Kidney (tissue), 14 donors: ENCODE data around the gene BLOC1S3. TPM values are rescaled to one million over a fixed set of nuclear protein-coding genes. Genes with fewer than 3 reads are reported as not detected.

Experiments
- DNase-seq, 5 donors: peaks; one replicate each; pipeline ENCODE4 v3.0.0-alpha.2; 2013 to 2020
- FAIRE-seq: peaks from 2 replicates; lab custom pipeline; 2012; peaks lifted over from hg19 to GRCh38; lab: Jason Lieb, UNC
- H3K27ac ChIP-seq, 2 donors: one replicate each; pipeline ENCODE4 v1.7.0; 2013; ENCODE audit warnings: low read depth in 2 of 2, low read length in 2 of 2, inconsistent platforms in 1 of 2
- H3K27me3 ChIP-seq: one replicate; pipeline ENCODE4 v1.7.1; 2013; ENCODE audit warnings: low read length, inconsistent platforms; ENCODE audit not compliant: control insufficient read depth, insufficient read depth
- H3K36me3 ChIP-seq, 3 donors: one replicate each; pipeline versions ENCODE4 v1.7.0 to v1.7.1; 2013; ENCODE audit warnings: low read length in 3 of 3, control low read depth in 1 of 3, inconsistent platforms in 1 of 3; ENCODE audit not compliant: insufficient read depth in 3 of 3, control insufficient read depth in 2 of 3
- H3K4me1 ChIP-seq, 3 donors: one replicate each; pipeline versions ENCODE4 v1.7.0 to v1.7.1; 2013; ENCODE audit warnings: low read length in 3 of 3, inconsistent platforms in 1 of 3, low read depth in 1 of 3; ENCODE audit not compliant: control insufficient read depth in 2 of 3, insufficient read depth in 2 of 3
- H3K4me3 ChIP-seq, 3 donors: one replicate each; pipeline versions ENCODE4 v1.7.0 to v1.8.1; 2013; ENCODE audit warnings: low read length in 3 of 3, control low read depth in 1 of 3, inconsistent platforms in 1 of 3
- H3K9ac ChIP-seq, 3 donors: one replicate each; pipeline versions ENCODE4 v1.7.0 to v1.7.1; 2013; ENCODE audit warnings: low read length in 3 of 3, control low read depth in 1 of 3, inconsistent platforms in 1 of 3
- H3K9me3 ChIP-seq, 3 donors: one replicate each; pipeline versions ENCODE4 v1.7.0 to v1.7.1; 2013; ENCODE audit warnings: low read length in 3 of 3, control low read depth in 1 of 3, inconsistent platforms in 1 of 3; ENCODE audit not compliant: control insufficient read depth in 2 of 3, insufficient read depth in 1 of 3
- CTCF ChIP-seq: IDR thresholded peaks from 3 replicates; pipeline ENCODE4 v1.5.1; 2012; ENCODE audit warnings: mild to moderate bottlenecking, moderate library complexity, borderline replicate concordance; ENCODE audit not compliant: insufficient read depth; ENCODE audit errors: extremely low read depth
- intact Hi-C: fragments of 100-400 bp; cut with DNase I; formaldehyde crosslinking; loops from one replicate; pipeline ENCODE4 v1.11.1; 2022
- polyA plus RNA-seq: library from polyadenylated mRNA; stranded (reverse); fragments of 350-450 nt; fragmentation: Illumina TruSeq; extraction: RNeasy Lipid Tissue Mini Kit (QIAGEN cat#74804); gene quantifications from one replicate; pipeline ENCODE4 v1.2.3, GENCODE V29; 2014; ENCODE audit warnings: low read depth, low replicate concordance; ENCODE audit not compliant: insufficient read depth
- total RNA-seq: library from RNA; stranded (reverse); fragmentation: NEBNext Ultra II Directional; extraction: Animal tissue kit (Norgen Biotek cat#: 25700); gene quantifications from one replicate; pipeline ENCODE4 v1.2.1, GENCODE V29; 2021
- donor health status: control.
- donor health status: control.
- donor health status: control.
- donor health status: control.
- donor health status: control.
- donor health status: DM: yes; HTN: yes; CAD: no.
- donor health status: Normal renal cell carcinoma (clear cell type).

The BLOC1S3 gene
- total and polyA plus RNA-seq, 2 donors from 2014 or later, result 5.2 to 13.2 TPM

GRCh38 chr19:45218426-45218825 lies 39.8 kb downstream of the BLOC1S3 start:
- Histone ChIP-seq H3K27ac (no peak overlapping the region), H3K27me3 (peaks cover 3% of the 10 kb centered on the region), H3K36me3 (no peaks in the 10 kb centered on the region), H3K4me1 (peaks cover 0 to 17% (median 3%) of the 10 kb centered on the region in 3 donors), H3K9ac (no peak overlapping the region), H3K4me3 (no peak overlapping the region), H3K9me3 (no peaks in the 10 kb centered on the region)
- DNase-seq, result no peak
- intact Hi-C loops, result no loop called here
- no peak for FAIRE-seq
- no peak for TF ChIP-seq CTCF

- peaks cover 3% of the 10 kb centered on the region for H3K27me3 ChIP-seq
- no peak for FAIRE-seq
These were observed 40.5 kb downstream of the BLOC1S3 start for GRCh38 chr19:45218911-45219743.

GRCh38 chr19:45222724-45223123 lies 44.1 kb downstream of the BLOC1S3 start:
- H3K36me3 ChIP-seq, result peaks cover 0 to 3% (median 0%) of the 10 kb centered on the region in 3 donors
- no peak for DNase-seq
- H3K27ac ChIP-seq, result no peak overlapping the region
- intact Hi-C loops, result no loop called here
- no peak overlapping the region for H3K4me3 ChIP-seq
- TF ChIP-seq CTCF, result no peak
- H3K4me1 ChIP-seq, result no peaks in the 10 kb centered on the region
- no peak overlapping the region for H3K9ac ChIP-seq
- H3K27me3 ChIP-seq, result no peaks in the 10 kb centered on the region
- no peaks in the 10 kb centered on the region for H3K9me3 ChIP-seq
- FAIRE-seq, result no peak

More at GRCh38 chr19:45218911-45219743, 40.5 kb downstream of the BLOC1S3 start:
- Histone ChIP-seq H3K9ac (no peak overlapping the region), H3K4me1 (peaks cover 0 to 15% (median 3%) of the 10 kb centered on the region in 3 donors), H3K4me3 (no peak overlapping the region), H3K9me3 (no peaks in the 10 kb centered on the region), H3K27ac (no peak overlapping the region), H3K36me3 (no peaks in the 10 kb centered on the region)
- intact Hi-C loops, result no loop called here
- TF ChIP-seq CTCF, result no peak
- DNase-seq, result peak in 3 of 5 donors; percentile 46 to 67 (median 59)
